ENCODE data around the gene CXADR. TPM values are rescaled to one million over a fixed set of nuclear protein-coding genes. Genes with fewer than 3 reads are reported as not detected.

Gene CXADR
- total and polyA plus RNA-seq, 9 of the 15 experiments (the other 6 are each of a cell fraction or from before 2014, with no cell fraction given): 0.01 to 0.41 (median 0.14) TPM

DNA sequence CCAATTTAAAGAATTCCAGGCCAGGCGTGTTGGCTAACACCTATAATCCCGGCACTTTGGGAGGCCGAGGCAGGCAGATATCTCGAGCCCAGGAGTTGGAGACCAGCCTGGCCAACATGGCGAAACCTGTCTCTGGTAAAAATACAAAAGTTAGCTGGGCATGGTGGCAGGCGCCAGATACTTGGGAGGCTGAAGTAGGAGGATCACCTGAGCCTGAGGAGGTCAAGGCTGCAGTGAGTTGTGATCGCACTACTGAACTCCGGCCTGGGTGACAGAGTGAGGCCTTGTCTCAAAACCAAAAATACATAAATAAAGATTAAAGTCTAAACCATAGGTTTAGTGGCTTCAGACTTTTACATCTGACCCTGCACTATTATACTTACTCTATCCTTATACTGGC, 67.5 kb downstream of the CXADR start (continued):
- TF ChIP-seq MGA (IDR thresholded peaks at IDR 0.05) (no peak), ZBTB8A (IDR thresholded peaks at IDR 0.05; ENCODE audit: partially characterized antibody) (no peak), PPARD (CRISPR knock-in tag; IDR thresholded peaks at IDR 0.05) (no peak), JUN (IDR thresholded peaks at IDR 0.05; ENCODE audit: borderline replicate concordance, low read depth, low read length) (no peak), JUN (CRISPR knock-in tag; IDR thresholded peaks at IDR 0.05; ENCODE audit: borderline replicate concordance) (no peak)
- TF ChIP-seq, protein P1, sequence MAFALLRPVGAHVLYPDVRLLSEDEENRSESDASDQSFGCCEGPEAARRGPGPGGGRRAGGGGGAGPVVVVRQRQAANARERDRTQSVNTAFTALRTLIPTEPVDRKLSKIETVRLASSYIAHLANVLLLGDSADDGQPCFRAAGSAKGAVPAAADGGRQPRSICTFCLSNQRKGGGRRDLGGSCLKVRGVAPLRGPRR (CRISPR knock-in tag; IDR thresholded peaks at IDR 0.05): no peak

All from K562 (cell line).